OCI-LY3 (cell line): ENCODE results near the gene CHMP6.

Experiments
- CTCF ChIP-seq: fragments of 200-600, 300-600 bp; sonication (generic); IDR thresholded peaks from 2 replicates; pipeline ENCODE4 v1.5.1; 2014; ENCODE audit warnings: antibody characterized with exemption, low read length, low read depth
- EZH2phosphoT487 ChIP-seq: fragments of 200-600 bp; shearing (Covaris generic); IDR thresholded peaks from 2 replicates; pipeline ENCODE4 v1.6.1; 2018; ENCODE audit warnings: antibody characterized with exemption, mixed run types, low read depth

- TF ChIP-seq CTCF (peak; percentile 54), EZH2phosphoT487 (no peak)
Measured at GRCh38 chr17:80970044-80970761, 21.4 kb upstream of the CHMP6 start.
